ENCODE measurements around the gene PRRG1. TPM values are rescaled to one million over a fixed set of nuclear protein-coding genes. Genes with fewer than 3 reads are reported as not detected.

Gene PRRG1
- total RNA-seq, 1 experiment from 2014 or later = 8.6 TPM

DNA sequence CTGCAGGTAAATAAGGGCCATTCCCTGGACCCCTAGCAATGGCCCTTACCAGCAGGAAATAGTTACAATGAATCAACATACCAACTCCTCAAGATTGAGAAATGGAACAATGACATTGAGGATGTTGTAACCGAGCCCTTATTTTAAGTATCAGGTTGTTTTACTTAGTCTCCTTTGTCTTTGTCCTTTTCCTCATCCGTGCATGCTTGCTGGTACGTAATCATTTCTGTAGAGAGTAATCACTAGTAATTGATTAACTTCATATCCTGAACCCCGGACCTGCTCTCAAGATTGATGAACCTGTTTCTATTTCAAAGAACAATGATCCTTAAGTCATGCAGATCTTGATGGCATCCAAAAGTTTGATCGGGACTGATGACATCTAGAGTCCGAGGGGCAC, 123.7 kb downstream of the PRRG1 start:
- no peaks in the 10 kb centered on the region for H3K9me3 ChIP-seq (ENCODE audit: control insufficient read depth, insufficient read depth, low read depth, low read length)
- no peak for DNase-seq (ENCODE audit: low read depth, low spot score)
- CTCF ChIA-PET = no interaction called here
- POLR2A ChIA-PET = no interaction called here
- no peak for ATAC-seq
- H3K27me3 ChIP-seq (ENCODE audit: control insufficient read depth, insufficient read depth, low read length) = no peaks in the 10 kb centered on the region
- intact Hi-C loops (cut with micrococcal nuclease; ENCODE audit: unreplicated experiment) = no loop called here
- no peak overlapping the region for H3K4me3 ChIP-seq (ENCODE audit: low read depth in 2 of 2, low read length in 2 of 2)
- H3K4me1 ChIP-seq (ENCODE audit: control insufficient read depth, insufficient read depth, low read length) = no peaks in the 10 kb centered on the region
- TF ChIP-seq REST (IDR thresholded peaks at IDR 0.05; ENCODE audit: insufficient read depth in 1 of 2, low read depth in 2 of 2, low read length in 1 of 2) (no peak), POLR2AphosphoS5 (IDR thresholded peaks at IDR 0.05; ENCODE audit: low read depth, low read length) (no peak), TCF7L2 (IDR thresholded peaks at IDR 0.05; ENCODE audit: low read depth, low read length) (no peak), SIN3A (IDR thresholded peaks at IDR 0.05; ENCODE audit: borderline replicate concordance, insufficient read depth, low read depth, low read length) (no peak)
- TF ChIP-seq, protein P1, sequence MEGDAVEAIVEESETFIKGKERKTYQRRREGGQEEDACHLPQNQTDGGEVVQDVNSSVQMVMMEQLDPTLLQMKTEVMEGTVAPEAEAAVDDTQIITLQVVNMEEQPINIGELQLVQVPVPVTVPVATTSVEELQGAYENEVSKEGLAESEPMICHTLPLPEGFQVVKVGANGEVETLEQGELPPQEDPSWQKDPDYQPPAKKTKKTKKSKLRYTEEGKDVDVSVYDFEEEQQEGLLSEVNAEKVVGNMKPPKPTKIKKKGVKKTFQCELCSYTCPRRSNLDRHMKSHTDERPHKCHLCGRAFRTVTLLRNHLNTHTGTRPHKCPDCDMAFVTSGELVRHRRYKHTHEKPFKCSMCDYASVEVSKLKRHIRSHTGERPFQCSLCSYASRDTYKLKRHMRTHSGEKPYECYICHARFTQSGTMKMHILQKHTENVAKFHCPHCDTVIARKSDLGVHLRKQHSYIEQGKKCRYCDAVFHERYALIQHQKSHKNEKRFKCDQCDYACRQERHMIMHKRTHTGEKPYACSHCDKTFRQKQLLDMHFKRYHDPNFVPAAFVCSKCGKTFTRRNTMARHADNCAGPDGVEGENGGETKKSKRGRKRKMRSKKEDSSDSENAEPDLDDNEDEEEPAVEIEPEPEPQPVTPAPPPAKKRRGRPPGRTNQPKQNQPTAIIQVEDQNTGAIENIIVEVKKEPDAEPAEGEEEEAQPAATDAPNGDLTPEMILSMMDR (IDR thresholded peaks at IDR 0.05) = no peak
- H3K36me3 ChIP-seq (ENCODE audit: control insufficient read depth, insufficient read depth, low read length) = no peaks in the 10 kb centered on the region
- H3K27ac ChIP-seq (ENCODE audit: low read length) = no peak overlapping the region
- in situ Hi-C loops (cut with HindIII; ENCODE audit: low pct_unique_long_range_greater_than_20kb, low sequenced_read_pairs) = no loop called here
- no TSS peak for BruUV-seq (replicated peaks)

GRCh38 chrX:37474478-37474877, 125.3 kb downstream of the PRRG1 start:
- intact Hi-C loops (cut with micrococcal nuclease; ENCODE audit: unreplicated experiment) (no loop called here), in situ Hi-C loops (cut with HindIII; ENCODE audit: low pct_unique_long_range_greater_than_20kb, low sequenced_read_pairs) (no loop called here)
- DNase-seq (ENCODE audit: low read depth, low spot score) = no peak
- no peak for ATAC-seq
- H3K4me3 ChIP-seq (ENCODE audit: low read depth in 2 of 2, low read length in 2 of 2) = no peak overlapping the region
- no peaks in the 10 kb centered on the region for H3K4me1 ChIP-seq (ENCODE audit: control insufficient read depth, insufficient read depth, low read length)
- no peak for TF ChIP-seq SIN3A (IDR thresholded peaks at IDR 0.05; ENCODE audit: borderline replicate concordance, insufficient read depth, low read depth, low read length)
- no peak for TF ChIP-seq REST (IDR thresholded peaks at IDR 0.05; ENCODE audit: insufficient read depth in 1 of 2, low read depth in 2 of 2, low read length in 1 of 2)
- TF ChIP-seq, protein P1 (IDR thresholded peaks at IDR 0.05) = no peak
- TF ChIP-seq TCF7L2 (IDR thresholded peaks at IDR 0.05; ENCODE audit: low read depth, low read length) = no peak
- no peak for TF ChIP-seq POLR2AphosphoS5 (IDR thresholded peaks at IDR 0.05; ENCODE audit: low read depth, low read length)
- ChIA-PET CTCF (no interaction called here), POLR2A (no interaction called here)
- H3K9me3 ChIP-seq (ENCODE audit: control insufficient read depth, insufficient read depth, low read depth, low read length) = no peaks in the 10 kb centered on the region
- no peak overlapping the region for H3K27ac ChIP-seq (ENCODE audit: low read length)
- no TSS peak for BruUV-seq (replicated peaks)
- H3K36me3 ChIP-seq (ENCODE audit: control insufficient read depth, insufficient read depth, low read length) = no peaks in the 10 kb centered on the region
- no peaks in the 10 kb centered on the region for H3K27me3 ChIP-seq (ENCODE audit: control insufficient read depth, insufficient read depth, low read length)
